ENCODE data around the gene MCM9.

- no peak for TF ChIP-seq CTCF (IDR thresholded peaks at IDR 0.05)
- no peak for TF ChIP-seq POLR2A (IDR thresholded peaks at IDR 0.05)
Measured at GRCh38 chr6:118876198-118876597, 58.8 kb downstream of the MCM9 start.
